ENCODE results near the gene B3GNT7.

B3GNT7 gene

DNA sequence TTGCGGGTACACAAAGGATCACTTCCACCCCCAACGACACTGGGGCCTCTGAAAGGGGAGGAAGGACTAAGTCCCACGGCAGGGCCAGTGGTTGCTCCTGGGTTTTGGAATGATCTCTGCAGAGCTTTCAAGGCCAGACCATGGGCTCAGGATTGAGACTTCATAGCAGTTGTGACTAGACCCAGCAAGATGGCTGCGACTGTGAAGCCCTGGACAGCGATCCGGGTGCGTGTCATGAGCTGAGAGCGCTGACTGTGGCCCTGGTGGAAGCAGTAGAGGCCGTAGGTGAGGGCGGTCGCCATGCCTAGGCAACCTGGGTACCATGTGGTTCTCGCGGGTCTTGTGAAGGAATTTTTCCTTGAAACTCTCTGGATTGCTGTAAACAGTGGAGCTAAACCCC, 41.4 kb downstream of the B3GNT7 start:
- TF ChIP-seq, protein P1, sequence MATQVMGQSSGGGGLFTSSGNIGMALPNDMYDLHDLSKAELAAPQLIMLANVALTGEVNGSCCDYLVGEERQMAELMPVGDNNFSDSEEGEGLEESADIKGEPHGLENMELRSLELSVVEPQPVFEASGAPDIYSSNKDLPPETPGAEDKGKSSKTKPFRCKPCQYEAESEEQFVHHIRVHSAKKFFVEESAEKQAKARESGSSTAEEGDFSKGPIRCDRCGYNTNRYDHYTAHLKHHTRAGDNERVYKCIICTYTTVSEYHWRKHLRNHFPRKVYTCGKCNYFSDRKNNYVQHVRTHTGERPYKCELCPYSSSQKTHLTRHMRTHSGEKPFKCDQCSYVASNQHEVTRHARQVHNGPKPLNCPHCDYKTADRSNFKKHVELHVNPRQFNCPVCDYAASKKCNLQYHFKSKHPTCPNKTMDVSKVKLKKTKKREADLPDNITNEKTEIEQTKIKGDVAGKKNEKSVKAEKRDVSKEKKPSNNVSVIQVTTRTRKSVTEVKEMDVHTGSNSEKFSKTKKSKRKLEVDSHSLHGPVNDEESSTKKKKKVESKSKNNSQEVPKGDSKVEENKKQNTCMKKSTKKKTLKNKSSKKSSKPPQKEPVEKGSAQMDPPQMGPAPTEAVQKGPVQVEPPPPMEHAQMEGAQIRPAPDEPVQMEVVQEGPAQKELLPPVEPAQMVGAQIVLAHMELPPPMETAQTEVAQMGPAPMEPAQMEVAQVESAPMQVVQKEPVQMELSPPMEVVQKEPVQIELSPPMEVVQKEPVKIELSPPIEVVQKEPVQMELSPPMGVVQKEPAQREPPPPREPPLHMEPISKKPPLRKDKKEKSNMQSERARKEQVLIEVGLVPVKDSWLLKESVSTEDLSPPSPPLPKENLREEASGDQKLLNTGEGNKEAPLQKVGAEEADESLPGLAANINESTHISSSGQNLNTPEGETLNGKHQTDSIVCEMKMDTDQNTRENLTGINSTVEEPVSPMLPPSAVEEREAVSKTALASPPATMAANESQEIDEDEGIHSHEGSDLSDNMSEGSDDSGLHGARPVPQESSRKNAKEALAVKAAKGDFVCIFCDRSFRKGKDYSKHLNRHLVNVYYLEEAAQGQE (IDR thresholded peaks at IDR 0.05; ENCODE audit: insufficient read depth in 1 of 2, low read depth in 2 of 2, low read length in 2 of 2): no peak
- TF ChIP-seq TAF1 (IDR thresholded peaks at IDR 0.05; ENCODE audit: borderline replicate concordance, insufficient read depth, low read length): no peak
- TF ChIP-seq SIN3A (IDR thresholded peaks at IDR 0.05; ENCODE audit: borderline replicate concordance, insufficient read depth, low read length): no peak
- no peak for TF ChIP-seq FOXP2 (optimal IDR thresholded peaks at IDR 0.05; ENCODE audit: borderline replicate concordance, extremely low read depth, extremely low read length, insufficient read depth)
- TF ChIP-seq POLR2AphosphoS5 (IDR thresholded peaks at IDR 0.05; ENCODE audit: low read depth, low read length): no peak

DNA sequence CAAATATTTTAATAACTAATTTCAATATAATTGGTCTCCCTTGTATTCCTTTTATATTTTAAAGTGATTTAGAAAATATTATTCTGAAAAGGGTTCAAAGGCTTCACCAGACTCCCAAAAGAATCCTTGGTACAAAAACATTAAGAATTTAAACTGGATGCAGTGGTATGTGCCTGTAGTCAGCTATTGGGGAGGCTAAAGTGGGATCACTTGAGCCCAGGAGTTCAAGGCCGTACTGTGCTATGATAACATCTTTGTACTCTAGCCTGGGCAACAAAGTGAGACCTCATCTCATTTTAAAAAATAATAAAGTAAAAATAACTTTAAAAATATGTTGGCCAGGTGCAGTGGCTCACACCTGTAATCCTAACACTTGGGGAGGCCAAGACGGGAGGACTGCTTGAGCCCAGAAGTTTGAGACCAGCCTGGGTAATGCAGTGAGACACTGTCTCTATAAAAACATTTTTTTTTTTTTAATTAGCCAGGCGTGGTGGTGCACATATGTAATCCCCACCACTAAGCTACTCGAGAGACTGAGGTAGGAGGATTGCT, 54.1 kb downstream of the B3GNT7 start:
- TF ChIP-seq TAF1 (IDR thresholded peaks at IDR 0.05; ENCODE audit: borderline replicate concordance, insufficient read depth, low read length) (no peak), FOXP2 (optimal IDR thresholded peaks at IDR 0.05; ENCODE audit: borderline replicate concordance, extremely low read depth, extremely low read length, insufficient read depth) (no peak), SIN3A (IDR thresholded peaks at IDR 0.05; ENCODE audit: borderline replicate concordance, insufficient read depth, low read length) (no peak), POLR2AphosphoS5 (IDR thresholded peaks at IDR 0.05; ENCODE audit: low read depth, low read length) (no peak)
- TF ChIP-seq, protein P1 (IDR thresholded peaks at IDR 0.05; ENCODE audit: insufficient read depth in 1 of 2, low read depth in 2 of 2, low read length in 2 of 2): no peak

DNA sequence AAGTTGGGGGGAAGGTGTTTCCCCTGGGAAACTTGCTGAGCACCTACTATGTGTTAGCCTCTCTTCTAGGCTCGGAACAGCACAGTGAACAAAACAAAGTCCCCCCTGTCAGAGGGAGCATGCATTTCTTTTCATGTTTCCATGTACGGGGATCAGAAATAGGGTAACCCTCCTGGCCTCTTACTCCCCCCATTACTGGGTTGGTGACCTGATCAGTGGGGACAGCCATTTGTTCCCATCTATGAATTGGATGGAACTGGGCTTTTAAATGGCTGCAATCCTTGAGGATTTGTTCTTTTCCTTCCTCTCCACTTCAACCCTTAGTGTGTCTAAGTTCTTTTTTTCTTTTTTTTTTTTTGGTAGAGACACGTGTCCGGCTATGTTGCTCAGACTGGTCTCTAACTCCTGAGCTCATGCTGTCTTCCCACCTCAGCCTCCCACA, 55.1 kb downstream of the B3GNT7 start:
- TF ChIP-seq, protein P1 (IDR thresholded peaks at IDR 0.05; ENCODE audit: insufficient read depth in 1 of 2, low read depth in 2 of 2, low read length in 2 of 2): no peak
- TF ChIP-seq SIN3A (IDR thresholded peaks at IDR 0.05; ENCODE audit: borderline replicate concordance, insufficient read depth, low read length): no peak
- no peak for TF ChIP-seq POLR2AphosphoS5 (IDR thresholded peaks at IDR 0.05; ENCODE audit: low read depth, low read length)
- no peak for TF ChIP-seq TAF1 (IDR thresholded peaks at IDR 0.05; ENCODE audit: borderline replicate concordance, insufficient read depth, low read length)
- TF ChIP-seq FOXP2 (optimal IDR thresholded peaks at IDR 0.05; ENCODE audit: borderline replicate concordance, extremely low read depth, extremely low read length, insufficient read depth): no peak
